Measurements from ENCODE around the gene PCDH9.

The PCDH9 gene

GRCh38 chr13:66981912-66982311 lies 248.2 kb downstream of the PCDH9 start:
- TF ChIP-seq CTCF (IDR thresholded peaks at IDR 0.05; ENCODE audit: insufficient read depth, low read depth, low read length, missing control alignments) = no peak
- DNase-seq (ENCODE audit: low read depth) = no peak

GRCh38 chr13:66977161-66977560 lies 253.0 kb downstream of the PCDH9 start:
- no peak for TF ChIP-seq CTCF (IDR thresholded peaks at IDR 0.05; ENCODE audit: insufficient read depth, low read depth, low read length, missing control alignments)
- DNase-seq (ENCODE audit: low read depth) = peak; percentile 14
- no peak overlapping the region for H3K4me3 ChIP-seq (ENCODE audit: low read length)

More at GRCh38 chr13:66981912-66982311, 248.2 kb downstream of the PCDH9 start:
- no peak overlapping the region for H3K4me3 ChIP-seq (ENCODE audit: low read length)

GRCh38 chr13:66974889-66975288 lies 255.2 kb downstream of the PCDH9 start:
- DNase-seq (ENCODE audit: low read depth) = no peak
- no peak for TF ChIP-seq CTCF (IDR thresholded peaks at IDR 0.05; ENCODE audit: insufficient read depth, low read depth, low read length, missing control alignments)
- no peak overlapping the region for H3K4me3 ChIP-seq (ENCODE audit: low read length)

GRCh38 chr13:66974174-66974573 lies 256.0 kb downstream of the PCDH9 start:
- no peak for DNase-seq (ENCODE audit: low read depth)
- H3K4me3 ChIP-seq (ENCODE audit: low read length) = no peak overlapping the region
- no peak for TF ChIP-seq CTCF (IDR thresholded peaks at IDR 0.05; ENCODE audit: insufficient read depth, low read depth, low read length, missing control alignments)

GRCh38 chr13:66972659-66973058 lies 257.5 kb downstream of the PCDH9 start:
- H3K4me3 ChIP-seq (ENCODE audit: low read length) = no peak overlapping the region
- no peak for TF ChIP-seq CTCF (IDR thresholded peaks at IDR 0.05; ENCODE audit: insufficient read depth, low read depth, low read length, missing control alignments)
- peak; percentile 9 for DNase-seq (ENCODE audit: low read depth)

GRCh38 chr13:66971004-66971403 lies 259.1 kb downstream of the PCDH9 start:
- no peak for TF ChIP-seq CTCF (IDR thresholded peaks at IDR 0.05; ENCODE audit: insufficient read depth, low read depth, low read length, missing control alignments)
- H3K4me3 ChIP-seq (ENCODE audit: low read length) = no peak overlapping the region
- DNase-seq (ENCODE audit: low read depth) = no peak

- H3K4me3 ChIP-seq (ENCODE audit: low read length) = no peak overlapping the region
- no peak for DNase-seq (ENCODE audit: low read depth)
- TF ChIP-seq CTCF (IDR thresholded peaks at IDR 0.05; ENCODE audit: insufficient read depth, low read depth, low read length, missing control alignments) = no peak
These were observed 260.8 kb downstream of the PCDH9 start for GRCh38 chr13:66969291-66969690.

Measured in epithelial cell of esophagus (primary cell).